Osteoblast (primary cell): ENCODE data around the gene ASPDH. TPM values are rescaled to one million over a fixed set of nuclear protein-coding genes. Genes with fewer than 3 reads are reported as not detected.

ENCODE experiments used
- DNase-seq: peaks from one replicate; pipeline ENCODE4 v3.0.0; 2011; ENCODE audit warnings: low spot score, mixed read lengths; ENCODE audit not compliant: insufficient read length; ENCODE audit errors: missing footprints
- H2AFZ ChIP-seq: 2 replicates; pipeline ENCODE4 v1.6.0; 2011; ENCODE audit warnings: mild to moderate bottlenecking, low read length
- H3K27ac ChIP-seq: 2 replicates; pipeline ENCODE4 v1.5.1; 2011; ENCODE audit warnings: mild to moderate bottlenecking, low read depth, low read length, moderate library complexity
- H3K27me3 ChIP-seq: 2 replicates; pipeline ENCODE4 v1.6.0; 2012; ENCODE audit warnings: mild to moderate bottlenecking, control low read depth, inconsistent platforms, low read length, moderate library complexity; ENCODE audit not compliant: insufficient read depth
- H3K36me3 ChIP-seq: 2 replicates; pipeline ENCODE4 v1.5.1; 2011; ENCODE audit warnings: mild to moderate bottlenecking, low read length, control low read depth, moderate library complexity; ENCODE audit not compliant: insufficient read depth
- H3K4me1 ChIP-seq: 2 replicates; pipeline ENCODE4 v1.5.1; 2011; ENCODE audit warnings: mild to moderate bottlenecking, low read length, control low read depth, moderate library complexity; ENCODE audit not compliant: insufficient read depth
- H3K4me2 ChIP-seq: 2 replicates; pipeline ENCODE4 v1.6.0; 2011; ENCODE audit warnings: mild to moderate bottlenecking, low read length; ENCODE audit not compliant: insufficient read depth
- H3K4me3 ChIP-seq: fragments of 200-600 bp; sonication (generic); 3 replicates; pipeline ENCODE4 v1.5.1; 2012; ENCODE audit warnings: mild to moderate bottlenecking, low read length, inconsistent platforms; ENCODE audit not compliant: insufficient read depth
- H3K79me2 ChIP-seq: 2 replicates; pipeline ENCODE4 v1.6.0; 2012; ENCODE audit warnings: mild to moderate bottlenecking, low read length, control low read depth, inconsistent platforms; ENCODE audit not compliant: insufficient read depth
- H3K9me3 ChIP-seq: 2 replicates; pipeline ENCODE4 v1.5.1; 2011; ENCODE audit warnings: low read depth, low read length, control low read depth
- H4K20me1 ChIP-seq: 2 replicates; pipeline ENCODE4 v1.6.0; 2012; ENCODE audit warnings: mild to moderate bottlenecking, low read length, control low read depth; ENCODE audit not compliant: insufficient read depth
- CTCF ChIP-seq: IDR thresholded peaks from 2 replicates; pipeline ENCODE4 v1.5.1; 2011; ENCODE audit warnings: mild to moderate bottlenecking, low read depth, low read length, moderate library complexity; ENCODE audit errors: extremely low read depth
- total RNA-seq: library from RNA; depleted of rRNA; stranded (reverse); fragments of >200 nt; gene quantifications from 2 replicates; pipeline ENCODE4 v1.2.3, GENCODE V29; 2012

Gene ASPDH
- total RNA-seq, 1 donor, result not detected

- Histone ChIP-seq H4K20me1 (no peaks in the 10 kb centered on the region), H3K9me3 (no peaks in the 10 kb centered on the region), H3K36me3 (no peaks in the 10 kb centered on the region), H2AFZ (peak overlapping the region; percentile 84), H3K27me3 (no peaks in the 10 kb centered on the region), H3K27ac (peak overlapping the region; percentile 51), H3K4me1 (peaks cover 8% of the 10 kb centered on the region), H3K4me3 (peak overlapping the region; percentile 96), H3K79me2 (peaks cover 8% of the 10 kb centered on the region), H3K4me2 (peak overlapping the region; percentile 96)
- TF ChIP-seq CTCF, result no peak
- no peak for DNase-seq
Observed at GRCh38 chr19:50510700-50511068, 3.0 kb downstream of the ASPDH start.

GRCh38 chr19:50510121-50510670, 3.5 kb downstream of the ASPDH start:
- H3K36me3 ChIP-seq, result no peaks in the 10 kb centered on the region
- peak; percentile 95 for DNase-seq
- peaks cover 8% of the 10 kb centered on the region for H3K4me1 ChIP-seq
- H3K9me3 ChIP-seq, result no peaks in the 10 kb centered on the region
- H3K4me2 ChIP-seq, result peak overlapping the region; percentile 96
- H3K27ac ChIP-seq, result peak overlapping the region; percentile 51
- peak overlapping the region; percentile 84 for H2AFZ ChIP-seq
- no peaks in the 10 kb centered on the region for H3K27me3 ChIP-seq
- H3K4me3 ChIP-seq, result peak overlapping the region; percentile 96
- H3K79me2 ChIP-seq, result peaks cover 8% of the 10 kb centered on the region
- no peaks in the 10 kb centered on the region for H4K20me1 ChIP-seq
- TF ChIP-seq CTCF, result no peak

GRCh38 chr19:50509366-50509765, 4.3 kb downstream of the ASPDH start:
- Histone ChIP-seq H3K9me3 (no peaks in the 10 kb centered on the region), H3K27me3 (no peaks in the 10 kb centered on the region), H3K36me3 (no peaks in the 10 kb centered on the region)

GRCh38 chr19:50508843-50509190, 4.9 kb downstream of the ASPDH start:
- Histone ChIP-seq H3K4me1 (peaks cover 8% of the 10 kb centered on the region), H3K27ac (no peak overlapping the region), H4K20me1 (no peaks in the 10 kb centered on the region), H3K9me3 (no peaks in the 10 kb centered on the region), H3K79me2 (peaks cover 8% of the 10 kb centered on the region), H2AFZ (no peak overlapping the region), H3K36me3 (no peaks in the 10 kb centered on the region), H3K4me3 (no peak overlapping the region), H3K4me2 (no peak overlapping the region), H3K27me3 (no peaks in the 10 kb centered on the region)
- DNase-seq, result no peak
- no peak for TF ChIP-seq CTCF

More at GRCh38 chr19:50509366-50509765, 4.3 kb downstream of the ASPDH start:
- Histone ChIP-seq H4K20me1 (no peaks in the 10 kb centered on the region), H3K4me3 (no peak overlapping the region), H2AFZ (no peak overlapping the region), H3K79me2 (peaks cover 8% of the 10 kb centered on the region), H3K4me2 (no peak overlapping the region), H3K4me1 (peaks cover 8% of the 10 kb centered on the region), H3K27ac (no peak overlapping the region)
- no peak for TF ChIP-seq CTCF
- no peak for DNase-seq
